ENCODE measurements around the gene FAIM2. TPM values are rescaled to one million over a fixed set of nuclear protein-coding genes. Genes with fewer than 3 reads are reported as not detected.

FAIM2 gene
- total RNA-seq, 1 donor from 2014 or later, result not detected

GRCh38 chr12:49909826-49910225, 6.1 kb upstream of the FAIM2 start:
- no peak for TF ChIP-seq CTCF (conservative IDR thresholded peaks at IDR 0.05; ENCODE audit: low read depth, low read length)
- no peak for DNase-seq (ENCODE audit: low read depth)

GRCh38 chr12:49909356-49909755, 5.7 kb upstream of the FAIM2 start:
- DNase-seq (ENCODE audit: low read depth), result no peak

More at GRCh38 chr12:49909826-49910225, 6.1 kb upstream of the FAIM2 start:
- H3K4me3 ChIP-seq (ENCODE audit: low read depth, low read length), result no peak overlapping the region

GRCh38 chr12:49907352-49907751, 3.7 kb upstream of the FAIM2 start:
- TF ChIP-seq CTCF (conservative IDR thresholded peaks at IDR 0.05; ENCODE audit: low read depth, low read length), result no peak
- no peak overlapping the region for H3K4me3 ChIP-seq (ENCODE audit: low read depth, low read length)
- DNase-seq (ENCODE audit: low read depth), result no peak

More at GRCh38 chr12:49909356-49909755, 5.7 kb upstream of the FAIM2 start:
- TF ChIP-seq CTCF (conservative IDR thresholded peaks at IDR 0.05; ENCODE audit: low read depth, low read length), result no peak
- no peak overlapping the region for H3K4me3 ChIP-seq (ENCODE audit: low read depth, low read length)

- no peak for TF ChIP-seq CTCF (conservative IDR thresholded peaks at IDR 0.05; ENCODE audit: low read depth, low read length)
- no peak overlapping the region for H3K4me3 ChIP-seq (ENCODE audit: low read depth, low read length)
- no peak for DNase-seq (ENCODE audit: low read depth)
Measured at GRCh38 chr12:49905718-49906314, 2.1 kb upstream of the FAIM2 start.

GRCh38 chr12:49904601-49905000, 901 bp upstream of the FAIM2 start:
- H3K4me3 ChIP-seq (ENCODE audit: low read depth, low read length), result no peak overlapping the region
- no peak for DNase-seq (ENCODE audit: low read depth)
- no peak for TF ChIP-seq CTCF (conservative IDR thresholded peaks at IDR 0.05; ENCODE audit: low read depth, low read length)

- TF ChIP-seq CTCF (conservative IDR thresholded peaks at IDR 0.05; ENCODE audit: low read depth, low read length), result no peak
- no peak for DNase-seq (ENCODE audit: low read depth)
- H3K4me3 ChIP-seq (ENCODE audit: low read depth, low read length), result no peak overlapping the region
Measured at GRCh38 chr12:49903351-49903699, 375 bp downstream of the FAIM2 start.
